GM18861 (cell line): ENCODE results near the gene TTC33.
"Not testable (repeated sequence)": the region's sequence is repeated elsewhere in the genome, so short reads cannot be mapped to it uniquely, and the experiment has no call there.

Experiments
- ATAC-seq: cut with Tn5 transposase; IDR thresholded peaks from one replicate; pipeline ENCODE4 v1.9.1; 2021; ENCODE audit not compliant: unreplicated experiment

Gene TTC33

DNA sequence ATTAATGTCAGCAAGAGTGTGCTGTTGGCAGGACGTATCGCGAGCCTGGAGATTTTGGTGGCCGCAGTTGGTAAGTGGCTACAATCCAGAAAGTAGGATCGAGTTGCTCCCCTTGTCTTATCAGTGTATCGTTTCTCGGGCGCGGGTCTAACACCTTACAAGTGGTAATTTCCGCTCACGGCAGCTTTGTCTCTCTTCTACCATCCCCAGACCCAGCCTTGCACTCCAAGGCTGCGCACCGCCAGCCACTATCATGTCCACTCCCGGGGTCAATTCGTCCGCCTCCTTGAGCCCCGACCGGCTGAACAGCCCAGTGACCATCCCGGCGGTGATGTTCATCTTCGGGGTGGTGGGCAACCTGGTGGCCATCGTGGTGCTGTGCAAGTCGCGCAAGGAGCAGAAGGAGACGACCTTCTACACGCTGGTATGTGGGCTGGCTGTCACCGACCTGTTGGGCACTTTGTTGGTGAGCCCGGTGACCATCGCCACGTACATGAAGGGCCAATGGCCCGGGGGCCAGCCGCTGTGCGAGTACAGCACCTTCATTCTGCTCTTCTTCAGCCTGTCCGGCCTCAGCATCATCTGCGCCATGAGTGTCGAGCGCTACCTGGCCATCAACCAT, 74.9 kb downstream of the TTC33 start:
- ATAC-seq, result no peak

DNA sequence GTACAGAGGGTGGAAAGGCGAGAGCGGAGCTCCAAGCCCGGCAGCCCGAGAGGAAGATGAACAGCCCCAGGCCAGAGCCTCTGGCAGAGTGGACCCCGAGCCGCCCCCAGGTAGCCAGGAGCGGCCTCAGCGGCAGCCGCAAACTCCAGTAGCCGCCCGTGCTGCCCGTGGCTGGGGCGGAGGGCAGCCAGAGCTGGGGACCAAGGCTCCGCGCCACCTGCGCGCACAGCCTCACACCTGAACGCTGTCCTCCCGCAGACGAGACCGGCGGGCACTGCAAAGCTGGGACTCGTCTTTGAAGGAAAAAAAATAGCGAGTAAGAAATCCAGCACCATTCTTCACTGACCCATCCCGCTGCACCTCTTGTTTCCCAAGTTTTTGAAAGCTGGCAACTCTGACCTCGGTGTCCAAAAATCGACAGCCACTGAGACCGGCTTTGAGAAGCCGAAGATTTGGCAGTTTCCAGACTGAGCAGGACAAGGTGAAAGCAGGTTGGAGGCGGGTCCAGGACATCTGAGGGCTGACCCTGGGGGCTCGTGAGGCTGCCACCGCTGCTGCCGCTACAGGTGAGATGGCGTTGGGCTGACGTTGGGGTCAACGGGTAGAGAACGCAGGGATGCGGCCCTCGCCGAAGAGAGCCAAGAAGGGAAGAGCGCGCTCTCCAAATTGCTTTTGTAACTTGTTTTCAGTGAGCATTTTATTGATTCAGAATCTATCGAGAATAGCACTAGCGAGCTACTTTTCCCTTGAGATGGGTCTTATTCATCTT, 75.7 kb downstream of the TTC33 start, which contains the start of gene PTGER4:
PTGER4 (plus strand) TSS at position 3 of the 769 bp plus-strand sequence. CDS start 1,079 bp downstream, outside the sequence.
- ATAC-seq, result peak; percentile 20

DNA sequence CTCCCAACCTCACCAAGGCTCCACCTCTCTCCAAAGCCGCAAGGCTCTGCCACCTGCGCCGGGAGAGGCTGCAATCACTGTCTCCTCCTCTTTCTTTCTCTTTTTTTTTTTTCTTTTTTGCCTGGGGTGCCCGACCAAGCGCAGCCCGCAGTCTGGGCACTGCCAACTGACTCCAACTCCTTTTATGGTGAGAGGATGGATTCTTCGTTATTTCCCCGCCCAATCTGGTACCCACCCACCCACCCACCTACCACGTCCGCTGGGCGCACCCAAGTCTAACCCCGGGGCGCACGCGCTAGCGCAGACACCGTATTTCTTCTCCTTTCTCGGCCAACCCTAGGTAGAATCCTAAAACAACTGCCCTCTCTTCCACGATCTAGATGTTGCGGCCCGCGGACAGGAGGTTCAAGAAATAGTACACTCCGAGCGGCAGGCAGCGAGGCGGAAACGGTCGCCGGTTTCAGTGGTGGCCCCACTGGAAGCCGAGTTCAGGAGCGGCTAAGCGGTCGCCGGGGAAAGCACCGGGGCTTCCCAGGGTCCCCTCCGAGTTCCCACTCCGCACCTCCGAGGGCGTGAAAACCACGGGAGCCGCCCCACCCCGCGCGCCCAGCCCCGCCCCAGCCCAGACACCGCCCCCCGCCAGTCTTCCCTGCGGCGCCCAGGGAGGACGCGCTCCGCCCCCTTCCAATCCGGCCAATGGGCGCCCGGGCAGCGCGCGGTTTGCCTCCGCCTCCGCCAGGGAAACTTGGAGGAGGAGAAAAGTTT, 76.4 kb downstream of the TTC33 start:
- peak; percentile 51 for ATAC-seq

DNA sequence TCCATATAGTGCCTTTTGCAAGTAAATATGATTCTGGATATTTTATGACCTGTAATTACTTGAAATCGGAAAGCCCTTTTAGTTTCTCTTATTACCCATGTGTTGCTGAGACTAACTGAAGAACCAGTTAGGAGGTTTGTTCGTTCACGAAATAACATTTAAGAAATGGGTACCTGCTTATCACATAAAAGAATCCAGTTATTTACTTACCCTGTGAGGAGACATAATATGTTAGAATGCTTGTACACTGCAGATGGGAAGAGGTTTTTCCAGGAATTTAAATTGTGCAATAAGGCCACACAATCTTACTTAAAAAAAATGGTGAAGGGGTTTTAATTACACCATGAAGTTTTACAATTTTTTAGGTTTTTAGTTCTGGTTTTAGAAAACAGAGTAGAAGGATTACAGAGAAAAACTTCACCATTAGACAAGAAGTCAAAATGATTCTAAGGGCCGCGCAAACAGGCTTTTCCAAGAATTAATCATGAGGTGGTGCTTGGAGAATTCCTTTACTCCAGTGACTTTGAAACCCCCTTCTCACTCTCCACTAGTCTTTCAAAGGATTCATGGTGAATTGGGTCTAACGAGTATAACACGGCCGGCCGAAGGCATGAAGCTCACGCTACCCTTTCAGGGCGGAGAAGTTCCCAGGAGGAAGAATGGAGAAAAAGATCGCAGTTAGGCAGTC, 77.2 kb downstream of the TTC33 start:
- ATAC-seq, result no peak

DNA sequence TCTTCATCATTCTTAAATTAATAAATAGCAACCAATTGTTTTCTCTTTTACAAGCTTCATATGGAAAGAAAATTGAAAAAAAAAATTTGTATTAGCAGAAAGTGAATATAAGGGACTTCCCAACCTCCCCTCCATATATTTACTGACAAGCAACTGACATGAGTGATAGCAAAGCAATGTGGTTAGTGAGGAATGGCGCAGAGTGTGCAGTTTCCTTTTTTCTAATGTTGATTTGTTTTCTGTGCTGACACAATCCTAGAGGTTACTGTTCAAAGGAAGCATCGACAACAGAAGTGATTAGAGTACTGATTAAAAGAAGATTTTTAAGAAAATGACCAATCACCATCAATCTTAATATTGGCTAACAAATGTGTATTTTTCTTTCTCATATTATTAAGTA, 77.7 kb downstream of the TTC33 start:
- ATAC-seq, result no peak

DNA sequence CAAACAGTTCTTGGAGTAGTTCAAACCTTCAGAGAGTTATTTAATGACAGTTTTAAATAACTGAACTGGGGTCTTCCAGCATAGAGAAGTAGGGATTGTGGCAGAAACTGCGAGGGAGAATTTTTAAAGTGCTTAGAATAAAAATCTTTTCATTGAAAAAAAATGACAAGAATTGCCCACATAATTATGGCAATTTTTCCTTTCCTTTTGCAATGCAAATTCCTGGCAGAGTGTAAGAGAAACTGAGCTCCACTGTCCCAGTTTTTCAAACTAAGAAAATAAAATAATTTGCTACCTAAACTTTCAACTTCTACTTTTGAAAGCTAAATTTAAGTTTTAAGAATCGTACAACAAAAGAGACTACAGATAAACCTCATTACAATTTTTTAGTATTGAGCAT, 78.3 kb downstream of the TTC33 start:
- no peak for ATAC-seq

DNA sequence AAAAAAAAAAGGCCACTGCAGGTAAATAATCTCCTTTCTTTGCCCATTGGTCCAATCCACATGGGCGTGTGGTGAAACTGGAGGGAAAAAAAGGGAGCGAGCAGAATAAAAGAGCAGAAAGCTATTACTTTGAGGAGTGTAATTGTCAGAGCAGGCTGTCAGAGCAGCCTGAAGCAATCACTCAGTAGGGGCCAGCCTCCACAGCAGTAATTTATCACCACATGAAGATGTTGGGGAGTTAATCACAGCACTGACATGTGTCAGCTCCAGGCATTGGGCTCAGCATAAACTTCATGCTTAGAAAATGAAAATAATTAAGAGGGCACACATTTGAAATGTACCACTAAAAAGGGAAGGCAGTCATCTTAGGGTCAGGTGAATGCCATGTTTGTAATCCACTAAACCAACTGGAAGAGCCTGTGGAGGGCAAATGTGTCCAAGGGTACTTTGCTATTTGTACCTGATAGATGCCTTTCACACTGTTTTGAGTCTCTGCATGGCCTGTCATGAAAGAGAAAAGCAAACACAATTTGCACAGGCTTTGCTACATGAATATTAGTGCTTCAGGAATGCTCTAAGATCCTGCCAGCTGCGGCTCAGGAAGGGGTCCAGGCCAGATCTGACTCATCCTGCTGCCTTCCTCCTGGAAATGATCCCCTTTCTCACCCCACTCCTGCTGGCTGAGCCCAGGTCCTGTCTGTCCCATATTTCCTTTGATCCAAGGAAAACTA, 79.0 kb downstream of the TTC33 start:
- no peak for ATAC-seq

DNA sequence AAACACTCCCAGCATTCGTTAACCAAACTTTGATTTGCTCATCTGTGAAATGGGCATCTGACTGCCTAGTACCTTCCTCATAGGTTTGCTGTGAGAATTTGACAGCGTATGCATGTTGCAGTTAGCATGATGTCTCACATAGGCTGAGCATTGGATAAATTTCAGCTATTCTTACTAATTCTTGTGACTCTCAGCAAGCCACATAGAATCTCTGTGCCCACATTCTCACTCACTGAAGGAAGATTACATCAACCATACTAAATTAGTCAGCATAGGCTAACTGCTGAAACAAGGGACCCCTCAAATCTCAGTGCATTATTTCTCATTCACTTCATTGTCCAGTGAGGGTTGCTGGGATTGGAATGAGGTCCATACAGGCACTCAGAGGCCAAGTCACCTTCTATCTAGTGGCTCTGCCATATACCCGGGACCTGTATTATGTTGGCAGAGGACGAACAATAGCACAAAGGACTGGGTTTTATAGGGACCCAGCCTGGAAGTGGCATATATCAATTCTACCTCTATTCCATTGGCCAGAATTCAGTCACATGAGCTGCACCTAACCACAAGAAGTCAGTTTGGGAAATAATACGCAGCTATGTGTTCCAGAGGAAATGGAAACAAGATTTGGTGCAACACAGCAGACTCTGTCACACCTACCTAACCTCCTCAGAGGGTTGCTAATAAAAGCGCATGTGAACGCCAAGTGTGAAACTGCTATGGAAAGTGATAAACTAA, 80.2 kb downstream of the TTC33 start:
- ATAC-seq, result no peak

DNA sequence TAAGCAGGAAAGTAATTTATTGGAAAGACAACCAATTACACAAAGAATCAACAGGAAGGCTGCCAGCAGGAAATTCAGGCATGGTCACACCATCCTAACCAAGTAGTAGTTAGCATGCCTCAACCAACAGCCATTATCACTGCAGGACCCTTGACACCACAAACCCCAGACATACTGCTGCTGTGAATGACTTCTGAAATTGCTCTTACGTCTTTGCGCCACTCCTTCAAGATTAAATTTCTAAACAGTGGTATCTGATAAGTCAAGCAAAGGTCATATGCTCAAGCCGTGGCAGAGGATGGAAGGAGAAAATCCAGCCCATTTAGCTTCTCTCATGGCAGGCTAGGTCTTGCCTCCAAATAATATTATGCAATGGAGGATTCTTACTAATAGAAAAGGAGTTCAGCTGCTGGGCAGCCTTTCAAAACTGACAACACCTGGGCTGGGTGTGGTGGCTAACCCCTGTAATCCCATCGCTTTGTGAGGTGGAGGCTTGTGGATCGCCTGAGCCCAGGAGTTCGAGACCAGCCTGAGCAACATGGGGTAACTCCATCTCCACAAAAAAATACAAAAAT, 81.0 kb downstream of the TTC33 start:
- no peak for ATAC-seq

DNA sequence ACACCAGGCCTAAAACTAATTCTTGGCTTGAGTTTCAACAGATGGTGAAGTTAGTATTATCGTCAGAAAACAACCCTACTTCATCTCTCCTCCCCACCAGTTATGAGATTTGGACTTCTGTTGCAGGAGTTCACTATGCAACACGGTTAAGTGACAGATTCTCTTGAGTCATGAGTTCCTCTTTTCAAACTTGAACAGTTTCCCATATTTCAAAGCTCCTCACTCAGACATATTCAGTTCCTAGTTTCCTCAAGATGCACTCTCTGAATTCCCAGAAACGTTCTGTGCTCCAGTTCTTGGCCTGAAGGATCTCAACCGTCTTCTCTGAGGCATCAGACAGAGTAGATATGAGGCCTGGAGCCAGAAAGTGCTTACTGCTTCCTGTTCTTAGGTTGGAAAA, 83.3 kb downstream of the TTC33 start:
- no peak for ATAC-seq

DNA sequence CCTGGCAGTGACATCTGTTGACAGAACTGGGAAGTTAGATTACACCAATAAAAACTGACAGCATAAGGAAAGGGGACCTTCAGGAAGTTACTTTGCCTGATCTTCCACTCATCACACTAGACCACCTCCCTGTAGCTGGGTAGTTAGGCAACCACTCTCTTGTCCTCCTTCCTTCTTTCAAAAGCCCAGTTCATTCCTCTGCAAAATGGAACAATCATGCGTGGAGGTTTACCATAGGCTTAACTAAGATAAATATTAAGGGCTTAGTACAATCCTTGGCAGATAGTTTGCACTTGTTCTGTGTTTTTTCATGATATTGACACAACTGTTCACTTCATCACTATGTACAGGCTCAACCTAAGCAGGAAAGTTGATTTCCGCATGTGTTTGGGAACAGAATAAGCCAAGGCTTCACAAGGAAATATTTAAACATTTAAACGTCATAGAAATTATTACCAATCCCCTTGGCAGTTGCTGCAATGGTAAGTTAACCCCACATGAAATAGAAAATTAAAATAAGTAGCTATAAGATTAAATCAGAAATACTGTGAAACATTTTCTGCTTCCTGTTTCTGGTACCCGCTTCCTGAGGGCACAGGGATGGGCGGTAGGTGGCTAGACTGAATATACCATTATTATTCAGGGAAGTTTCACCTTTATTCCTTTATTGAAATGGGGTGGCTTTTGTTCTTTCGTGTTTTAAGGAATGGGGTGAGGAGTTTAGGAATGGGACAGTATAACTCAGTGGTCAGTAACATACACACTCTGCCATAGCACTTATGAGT, 86.0 kb downstream of the TTC33 start:
- no peak for ATAC-seq

DNA sequence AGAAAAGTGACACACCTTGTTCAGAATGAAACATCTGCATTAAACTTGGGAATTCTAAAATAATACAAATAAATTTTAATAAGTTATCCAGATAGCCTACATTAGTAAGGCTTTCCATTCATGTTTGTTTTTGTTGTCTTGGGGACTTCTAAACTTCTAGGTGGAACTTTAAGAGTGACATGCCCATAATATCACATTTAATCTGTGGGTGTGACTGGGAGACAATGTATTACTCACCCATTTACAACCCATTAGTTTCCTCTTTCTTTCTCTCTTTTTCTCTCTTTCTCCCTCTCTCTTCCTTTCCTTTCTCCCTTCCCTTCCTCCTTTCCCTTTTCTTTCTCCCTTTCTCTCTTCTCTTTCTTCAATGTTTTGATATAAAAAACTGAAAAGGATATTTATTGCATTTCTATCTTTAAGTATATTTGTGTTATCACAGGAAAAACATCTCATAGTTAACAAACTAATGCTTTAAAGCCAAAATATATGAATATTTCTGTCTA, 88.5 kb downstream of the TTC33 start:
- no peak for ATAC-seq

DNA sequence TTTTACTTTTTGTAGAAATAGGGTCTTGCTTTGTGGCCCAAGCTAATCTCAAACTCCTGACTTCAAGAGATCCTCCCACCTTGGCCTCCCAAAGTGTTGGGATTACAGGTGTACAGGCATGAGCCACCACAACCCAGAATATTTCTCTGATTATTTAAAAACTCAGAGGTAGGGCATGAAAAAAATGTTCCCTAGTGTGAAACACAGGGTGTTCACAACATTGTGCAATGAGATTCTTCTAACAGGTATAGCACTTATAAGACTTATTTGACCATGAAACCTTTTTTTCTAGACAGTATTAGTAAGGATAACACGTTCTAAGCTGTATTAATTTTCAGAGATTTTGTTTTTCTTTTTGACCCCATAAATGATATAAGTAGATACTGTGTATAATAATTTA, 89.1 kb downstream of the TTC33 start:
- no peak for ATAC-seq

DNA sequence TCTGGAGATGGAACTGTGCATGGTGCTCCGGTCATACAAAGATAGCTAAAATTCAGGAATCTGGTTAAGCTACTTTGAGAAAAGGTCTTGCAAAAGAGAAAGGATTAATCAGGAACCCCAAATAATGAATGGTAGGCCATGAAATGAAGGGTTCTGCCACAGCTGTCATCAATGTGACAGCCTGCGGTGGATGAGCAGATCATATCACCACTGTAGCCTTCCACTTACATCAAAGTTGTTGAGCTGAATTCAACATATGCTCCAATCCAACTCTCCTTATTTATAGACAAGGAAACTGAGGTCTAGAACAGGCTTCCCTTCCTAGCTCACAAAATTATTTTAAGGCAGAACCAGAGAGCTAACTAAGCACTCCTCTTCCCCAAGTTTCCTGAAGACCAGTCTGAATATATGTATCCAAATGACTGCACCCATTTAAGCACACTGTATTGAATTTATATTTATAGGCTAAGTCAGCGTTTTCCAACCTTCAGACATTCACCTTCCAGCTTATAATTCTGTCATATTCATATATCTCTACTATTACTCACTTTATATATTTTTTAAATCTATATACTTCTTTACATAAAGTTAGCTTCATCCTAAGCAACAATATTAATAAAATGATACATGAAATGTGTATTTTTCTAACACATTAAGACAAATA, 90.0 kb downstream of the TTC33 start:
- ATAC-seq, result no peak

DNA sequence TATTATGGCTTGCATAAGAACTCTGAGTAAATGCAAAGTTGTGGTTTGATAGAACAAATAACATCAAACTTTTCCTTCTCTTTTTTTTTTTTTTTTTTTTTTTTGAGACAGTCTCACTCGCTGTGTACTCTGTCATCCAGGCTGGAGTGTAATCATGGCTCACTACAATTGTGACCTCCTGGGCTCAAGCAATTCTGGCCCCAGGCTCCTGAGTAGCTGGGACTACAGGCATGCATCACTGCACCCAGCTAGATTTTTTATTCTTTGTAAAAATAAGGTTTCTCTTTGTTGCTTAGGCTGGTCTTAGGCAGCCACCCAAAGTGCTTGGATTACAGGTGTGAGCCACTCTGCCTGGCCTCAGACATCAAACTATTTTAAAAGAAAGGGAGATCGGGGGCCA, 95.0 kb downstream of the TTC33 start:
- ATAC-seq, result no peak

DNA sequence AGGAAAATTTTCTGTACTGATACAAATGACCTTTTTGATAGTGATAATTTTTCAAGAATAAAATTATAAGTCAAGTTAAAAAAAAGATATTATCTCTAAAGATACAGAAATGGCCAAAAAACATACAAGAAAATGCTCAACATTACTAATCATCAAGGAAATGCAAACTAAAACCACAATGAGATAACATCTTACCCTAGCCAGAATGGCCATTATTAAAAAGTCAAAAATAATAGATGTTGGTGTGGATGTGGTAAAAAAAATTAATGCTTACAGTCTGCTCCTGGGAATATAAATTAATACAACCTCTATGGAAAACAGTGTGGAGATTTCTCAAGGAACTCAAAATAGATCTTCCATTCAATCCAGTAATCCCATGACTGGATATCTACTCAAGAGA, 99.0 kb downstream of the TTC33 start:
- no peak for ATAC-seq

DNA sequence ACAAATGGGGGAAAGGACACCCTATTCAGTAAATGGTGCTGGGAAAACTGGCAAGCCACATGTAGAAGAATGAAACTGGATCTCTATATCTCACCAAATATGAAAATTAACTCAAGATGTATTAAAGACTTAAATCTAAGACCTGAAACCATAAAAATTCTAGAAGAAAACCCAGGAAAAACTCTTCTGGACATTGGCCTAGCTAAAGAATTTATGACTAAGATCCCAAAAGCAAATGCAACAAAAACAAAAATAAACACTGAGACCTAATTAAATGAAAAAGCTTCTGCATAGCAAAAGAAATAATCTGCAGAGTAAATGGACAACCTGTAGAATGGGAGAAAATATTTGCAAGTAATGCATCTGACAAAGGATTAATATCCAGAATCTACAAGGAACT, 99.7 kb downstream of the TTC33 start:
- not testable (repeated sequence) for ATAC-seq

DNA sequence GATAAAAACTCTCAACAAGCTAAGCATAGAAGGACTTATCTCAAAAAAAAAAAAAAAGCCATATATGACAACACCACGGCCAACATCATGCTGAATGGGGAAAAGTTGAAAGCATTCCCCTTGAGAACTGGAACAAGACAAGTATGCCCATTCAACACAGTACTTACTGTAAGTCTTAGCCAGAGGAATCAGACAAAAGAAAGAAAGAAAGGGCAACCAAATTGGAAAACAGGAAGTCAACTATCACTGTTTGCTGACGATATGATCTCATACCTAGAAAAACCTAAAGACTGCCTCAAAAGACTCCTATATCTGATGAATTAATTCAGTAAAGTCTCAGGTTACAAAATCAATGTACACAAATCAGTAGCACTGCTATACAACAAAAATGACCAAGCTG, 100.6 kb downstream of the TTC33 start:
- ATAC-seq, result no peak
